CD4-positive, CD25-positive, alpha-beta regulatory T cell (primary cell): ENCODE measurements around the gene NUAK1. TPM values are rescaled to one million over a fixed set of nuclear protein-coding genes. Genes with fewer than 3 reads are reported as not detected.

Experiments
- ATAC-seq, 2 donors: fragments of 150-1000 bp; cut with Tn5 transposase; one replicate each; pipeline ENCODE4 v1.10.0; 2021; ENCODE audit warnings: low read depth in 2 of 2, moderate number of reproducible peaks in 2 of 2, moderate library complexity in 1 of 2
- DNase-seq, 3 donors: peaks; one replicate each; pipeline versions ENCODE4 v3.0.0 to v3.0.0-alpha.2; 2012 to 2022; ENCODE audit warnings: mixed read lengths in 1 of 3
- H3K27ac ChIP-seq: one replicate; pipeline ENCODE4 v1.7.0; 2013; ENCODE audit warnings: mild to moderate bottlenecking, low read length; ENCODE audit not compliant: insufficient read depth, poor library complexity, severe bottlenecking
- H3K27me3 ChIP-seq: one replicate; pipeline ENCODE4 v1.7.0; 2013; ENCODE audit warnings: low read length; ENCODE audit not compliant: control insufficient read depth, insufficient read depth
- H3K36me3 ChIP-seq: one replicate; pipeline ENCODE4 v1.7.0; 2013; ENCODE audit warnings: mild to moderate bottlenecking, low read length, moderate library complexity; ENCODE audit not compliant: control insufficient read depth, insufficient read depth
- H3K4me1 ChIP-seq: 2 replicates; pipeline ENCODE4 v1.7.0; 2013; ENCODE audit warnings: mild to moderate bottlenecking, low read length; ENCODE audit not compliant: insufficient read depth, control insufficient read depth, poor library complexity, severe bottlenecking
- H3K4me3 ChIP-seq: one replicate; pipeline ENCODE4 v1.7.0; 2013; ENCODE audit warnings: low read depth, mild to moderate bottlenecking, low read length, moderate library complexity
- H3K9me3 ChIP-seq, 2 experiments: 1 replicate in 1 of 2; 2 replicates in 1 of 2; pipeline ENCODE4 v1.7.0; 2013; ENCODE audit warnings: low read length in 2 of 2, mild to moderate bottlenecking in 1 of 2, moderate library complexity in 1 of 2; ENCODE audit not compliant: control insufficient read depth in 2 of 2
- H3K27ac Mint-ChIP-seq, 3 donors: one replicate each; pipeline ENCODE4 v1.8.0; 2020 to 2022; ENCODE audit warnings: mild to moderate bottlenecking in 3 of 3, mixed read lengths in 3 of 3, moderate library complexity in 2 of 3
- H3K27me3 Mint-ChIP-seq: one replicate; pipeline ENCODE4 v1.8.0; 2022; ENCODE audit warnings: mild to moderate bottlenecking, mixed read lengths
- H3K36me3 Mint-ChIP-seq: one replicate; pipeline ENCODE4 v1.8.0; 2020; ENCODE audit warnings: mixed read lengths
- H3K4me1 Mint-ChIP-seq, 4 donors: one replicate each; pipeline ENCODE4 v1.8.0; 2020 to 2022; ENCODE audit warnings: mixed read lengths in 4 of 4, mild to moderate bottlenecking in 1 of 4
- H3K4me3 Mint-ChIP-seq, 4 donors: one replicate each; pipeline ENCODE4 v1.8.0; 2020 to 2022; ENCODE audit warnings: mild to moderate bottlenecking in 4 of 4, mixed read lengths in 4 of 4, moderate library complexity in 3 of 4
- H3K9me3 Mint-ChIP-seq, 7 donors: one replicate each; pipeline ENCODE4 v1.8.0; 2020 to 2022; ENCODE audit warnings: mixed read lengths in 7 of 7, mild to moderate bottlenecking in 3 of 7, moderate library complexity in 2 of 7
- polyA plus RNA-seq, 4 donors: library from polyadenylated mRNA; unstranded; fragments of 300-500 nt; fragmentation: Illumina TruSeq; gene quantifications; one replicate each; pipeline ENCODE4 v1.2.3, GENCODE V29; 2021
- total RNA-seq: library from RNA; stranded (reverse); gene quantifications from one replicate; pipeline ENCODE4 v1.2.3, GENCODE V29; 2022

NUAK1 gene
- total and polyA plus RNA-seq, 5 donors from 2014 or later, result not detected

DNA sequence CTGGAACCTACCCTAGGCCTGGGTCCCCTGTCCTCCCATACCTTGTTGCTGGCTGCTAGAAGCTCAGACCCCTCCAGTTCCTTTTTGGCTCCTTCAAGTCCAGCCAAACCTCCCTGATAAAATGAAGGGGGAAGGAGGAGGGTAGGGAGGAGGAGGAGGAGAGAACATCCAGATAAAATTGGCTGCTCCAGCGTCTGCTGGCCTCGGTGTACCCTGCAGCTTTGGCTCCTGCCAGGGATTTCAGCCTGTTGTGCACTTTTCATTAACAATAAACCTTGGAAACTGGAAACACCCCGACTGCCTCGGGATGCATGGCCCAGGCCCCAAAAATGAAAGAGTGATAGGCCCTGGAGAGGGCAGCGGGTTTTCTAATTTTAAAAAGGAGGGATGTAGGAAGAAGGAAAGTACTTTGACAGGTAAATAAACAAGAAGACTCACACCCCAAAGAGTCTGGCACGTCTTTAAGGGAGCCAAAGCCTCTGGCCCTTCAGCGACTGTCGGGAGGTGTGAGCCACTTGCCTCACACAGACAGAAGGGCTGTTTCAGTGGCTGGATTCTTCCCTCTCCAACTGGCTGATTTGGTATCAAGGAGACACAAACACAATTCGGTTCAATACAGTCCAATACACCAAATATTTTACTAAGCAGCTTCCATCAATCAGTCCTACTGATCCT, 49.8 kb downstream of the NUAK1 start:
- Histone ChIP-seq H3K4me3 (no peak overlapping the region), H3K36me3 (no peaks in the 10 kb centered on the region), H3K4me1 (no peaks in the 10 kb centered on the region), H3K9me3 (no peaks in the 10 kb centered on the region), H3K27ac (no peak overlapping the region), H3K27me3 (no peaks in the 10 kb centered on the region)
- no peak overlapping the region for H3K27ac Mint-ChIP-seq
- no peaks in the 10 kb centered on the region for H3K36me3 Mint-ChIP-seq
- peaks cover 0 to 2% (median 0%) of the 10 kb centered on the region in 7 donors for H3K9me3 Mint-ChIP-seq
- no peak for DNase-seq
- H3K4me1 Mint-ChIP-seq, result no peaks in the 10 kb centered on the region
- no peak overlapping the region for H3K4me3 Mint-ChIP-seq
- ATAC-seq, result no peak
- H3K27me3 Mint-ChIP-seq, result no peaks in the 10 kb centered on the region

DNA sequence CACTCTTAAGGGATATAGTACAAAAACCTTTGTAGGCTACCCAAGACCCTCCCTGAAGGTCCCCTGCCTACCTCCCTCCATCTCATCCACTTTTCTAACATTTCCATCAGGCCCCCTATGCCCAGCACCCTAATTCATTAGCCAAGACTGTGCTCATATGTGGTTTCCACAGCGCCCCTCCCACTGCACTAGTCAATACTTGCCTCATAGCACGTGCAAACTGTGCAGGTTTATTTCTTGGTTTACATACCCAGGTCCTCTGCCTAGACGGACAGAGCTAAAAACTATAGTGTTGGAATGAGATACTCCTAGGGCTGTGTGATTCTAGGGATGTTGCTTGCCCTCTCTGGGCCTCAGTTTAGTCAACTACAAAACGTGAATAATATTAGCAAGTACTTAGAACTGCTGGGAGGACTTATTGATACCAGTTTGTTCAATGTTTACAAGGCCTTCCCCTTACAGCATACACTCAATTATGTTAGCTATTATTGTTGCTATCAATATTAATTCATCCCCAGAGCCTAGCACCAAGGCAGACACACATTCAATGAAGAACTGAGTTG, 50.4 kb downstream of the NUAK1 start:
- H3K27me3 Mint-ChIP-seq, result no peaks in the 10 kb centered on the region
- H3K27me3 ChIP-seq, result no peaks in the 10 kb centered on the region
- H3K4me3 Mint-ChIP-seq, result no peak overlapping the region
- no peaks in the 10 kb centered on the region for H3K36me3 ChIP-seq
- DNase-seq (no peak), ATAC-seq (no peak)
- no peak overlapping the region for H3K27ac Mint-ChIP-seq
- peaks cover 0 to 2% (median 0%) of the 10 kb centered on the region in 7 donors for H3K9me3 Mint-ChIP-seq
- H3K27ac ChIP-seq, result no peak overlapping the region
- no peaks in the 10 kb centered on the region for H3K9me3 ChIP-seq
- H3K4me1 Mint-ChIP-seq, result no peaks in the 10 kb centered on the region
- H3K4me1 ChIP-seq, result no peaks in the 10 kb centered on the region
- no peaks in the 10 kb centered on the region for H3K36me3 Mint-ChIP-seq
- no peak overlapping the region for H3K4me3 ChIP-seq

DNA sequence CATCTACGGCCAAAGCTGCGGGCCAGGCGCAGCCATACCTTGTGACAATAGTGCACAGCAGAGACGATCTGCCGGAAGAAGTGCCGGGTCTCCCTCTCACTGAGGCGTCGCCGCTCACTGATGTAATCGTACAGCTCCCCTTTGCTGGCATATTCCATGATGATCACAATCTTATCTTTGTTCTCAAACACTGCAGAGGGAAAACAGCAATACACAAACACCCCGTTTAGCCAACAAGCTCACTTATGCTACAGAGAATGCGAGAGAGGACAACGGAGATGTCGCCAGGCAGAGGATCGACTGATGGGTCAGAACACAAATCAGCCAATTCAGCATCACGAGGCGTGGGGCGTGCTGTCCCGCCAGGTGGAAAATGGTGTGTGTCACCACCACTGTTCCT, 52.1 kb downstream of the NUAK1 start:
- Mint-ChIP-seq H3K9me3 (peaks cover 0 to 2% (median 0%) of the 10 kb centered on the region in 7 donors), H3K4me3 (no peak overlapping the region), H3K36me3 (no peaks in the 10 kb centered on the region), H3K27ac (no peak overlapping the region), H3K4me1 (no peaks in the 10 kb centered on the region), H3K27me3 (peaks cover 9% of the 10 kb centered on the region)
- Histone ChIP-seq H3K36me3 (no peaks in the 10 kb centered on the region), H3K27ac (no peak overlapping the region), H3K27me3 (no peaks in the 10 kb centered on the region), H3K4me3 (no peak overlapping the region), H3K4me1 (no peaks in the 10 kb centered on the region), H3K9me3 (no peaks in the 10 kb centered on the region)
- no peak for ATAC-seq
- no peak for DNase-seq

DNA sequence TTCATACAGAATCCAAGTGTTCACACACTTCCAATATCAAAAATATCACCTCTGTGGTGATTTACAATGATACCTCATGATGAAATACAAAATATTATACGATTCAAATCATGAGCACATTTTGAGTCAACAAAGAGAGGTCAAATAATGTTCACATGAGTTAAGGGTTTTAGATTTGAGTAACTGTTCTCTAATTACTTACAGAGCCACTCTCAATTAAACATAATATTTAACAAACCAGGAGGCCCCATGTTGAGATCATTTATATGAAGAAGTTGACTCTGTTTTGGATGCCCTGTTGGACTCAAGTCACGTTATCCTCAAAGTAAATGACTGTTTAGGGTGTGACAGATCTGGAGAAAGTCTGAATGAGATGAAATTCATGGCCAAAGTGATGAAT, 53.5 kb downstream of the NUAK1 start:
- Mint-ChIP-seq H3K4me3 (no peak overlapping the region), H3K9me3 (peaks cover 0 to 1% (median 0%) of the 10 kb centered on the region in 7 donors), H3K27me3 (peaks cover 9% of the 10 kb centered on the region), H3K4me1 (no peaks in the 10 kb centered on the region), H3K27ac (no peak overlapping the region), H3K36me3 (no peaks in the 10 kb centered on the region)
- Histone ChIP-seq H3K27me3 (no peaks in the 10 kb centered on the region), H3K27ac (no peak overlapping the region), H3K4me3 (no peak overlapping the region), H3K36me3 (no peaks in the 10 kb centered on the region), H3K4me1 (no peaks in the 10 kb centered on the region), H3K9me3 (no peaks in the 10 kb centered on the region)
- no peak for DNase-seq
- no peak for ATAC-seq

DNA sequence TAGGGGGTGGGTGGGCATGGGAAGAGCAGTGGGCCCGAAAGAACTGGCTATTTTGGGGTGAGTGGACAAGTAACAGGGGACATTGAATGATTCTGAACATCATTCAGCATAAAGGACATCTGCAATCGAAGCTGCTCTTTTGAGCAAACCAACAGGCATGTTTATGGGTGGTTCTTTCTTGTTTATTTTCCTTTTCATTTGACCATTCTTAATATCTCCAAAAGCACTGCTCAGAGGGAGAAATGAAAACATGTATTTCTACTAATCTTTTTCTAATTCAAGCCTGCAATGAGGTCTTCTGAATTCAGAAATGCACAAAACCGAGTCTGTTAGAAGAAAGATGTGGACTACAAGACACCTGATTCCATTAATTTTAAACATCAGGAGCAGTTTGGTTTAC, 54.0 kb downstream of the NUAK1 start:
- peaks cover 10% of the 10 kb centered on the region for H3K27me3 Mint-ChIP-seq

DNA sequence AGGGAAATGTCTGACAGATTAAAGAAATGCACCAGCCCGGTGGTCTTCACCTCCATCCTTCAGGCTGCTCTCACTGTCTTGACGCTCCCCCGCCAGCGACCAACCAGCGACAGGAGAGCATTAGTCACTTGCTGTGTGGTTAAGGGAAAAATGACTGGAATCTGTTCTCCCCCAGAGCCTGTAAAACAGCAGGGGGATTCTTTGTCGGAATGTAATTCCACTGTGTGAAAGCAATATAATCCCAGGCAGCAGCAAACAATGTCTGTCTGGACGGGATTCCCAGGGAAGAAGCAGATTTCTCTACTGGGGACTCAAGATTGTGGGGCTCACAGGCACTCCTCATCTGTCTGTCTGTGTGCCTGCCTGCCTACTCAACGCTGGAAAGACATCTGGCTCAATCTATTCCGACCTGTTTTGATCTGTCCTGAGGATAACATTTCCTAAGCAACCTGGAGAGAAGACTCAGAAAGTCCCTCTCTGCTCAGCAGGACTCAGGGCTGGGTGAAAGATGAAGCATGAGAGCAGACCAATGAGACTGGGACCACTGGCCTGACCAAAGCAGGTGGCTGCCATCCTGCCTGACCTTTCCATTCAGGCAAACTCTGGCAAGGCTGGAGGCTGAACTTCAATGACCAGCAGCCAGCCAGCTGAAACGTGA, 54.6 kb downstream of the NUAK1 start:
- Mint-ChIP-seq H3K27ac (no peak overlapping the region), H3K9me3 (peaks cover 0 to 1% (median 0%) of the 10 kb centered on the region in 7 donors), H3K27me3 (peaks cover 13% of the 10 kb centered on the region), H3K4me1 (no peaks in the 10 kb centered on the region), H3K36me3 (no peaks in the 10 kb centered on the region), H3K4me3 (no peak overlapping the region)
- Histone ChIP-seq H3K27me3 (no peaks in the 10 kb centered on the region), H3K4me1 (no peaks in the 10 kb centered on the region), H3K4me3 (no peak overlapping the region), H3K36me3 (no peaks in the 10 kb centered on the region), H3K27ac (no peak overlapping the region), H3K9me3 (no peaks in the 10 kb centered on the region)
- ATAC-seq (no peak), DNase-seq (no peak)

More for the DNA sequence above, 54.0 kb downstream of the NUAK1 start:
- Mint-ChIP-seq H3K27ac (no peak overlapping the region), H3K9me3 (peaks cover 0 to 1% (median 0%) of the 10 kb centered on the region in 7 donors), H3K4me1 (no peaks in the 10 kb centered on the region), H3K4me3 (no peak overlapping the region), H3K36me3 (no peaks in the 10 kb centered on the region)
- no peaks in the 10 kb centered on the region for H3K27me3 ChIP-seq
- DNase-seq, result no peak
- H3K27ac ChIP-seq, result no peak overlapping the region
- H3K9me3 ChIP-seq, result no peaks in the 10 kb centered on the region
- no peak overlapping the region for H3K4me3 ChIP-seq
- H3K4me1 ChIP-seq, result no peaks in the 10 kb centered on the region
- H3K36me3 ChIP-seq, result no peaks in the 10 kb centered on the region
- no peak for ATAC-seq

DNA sequence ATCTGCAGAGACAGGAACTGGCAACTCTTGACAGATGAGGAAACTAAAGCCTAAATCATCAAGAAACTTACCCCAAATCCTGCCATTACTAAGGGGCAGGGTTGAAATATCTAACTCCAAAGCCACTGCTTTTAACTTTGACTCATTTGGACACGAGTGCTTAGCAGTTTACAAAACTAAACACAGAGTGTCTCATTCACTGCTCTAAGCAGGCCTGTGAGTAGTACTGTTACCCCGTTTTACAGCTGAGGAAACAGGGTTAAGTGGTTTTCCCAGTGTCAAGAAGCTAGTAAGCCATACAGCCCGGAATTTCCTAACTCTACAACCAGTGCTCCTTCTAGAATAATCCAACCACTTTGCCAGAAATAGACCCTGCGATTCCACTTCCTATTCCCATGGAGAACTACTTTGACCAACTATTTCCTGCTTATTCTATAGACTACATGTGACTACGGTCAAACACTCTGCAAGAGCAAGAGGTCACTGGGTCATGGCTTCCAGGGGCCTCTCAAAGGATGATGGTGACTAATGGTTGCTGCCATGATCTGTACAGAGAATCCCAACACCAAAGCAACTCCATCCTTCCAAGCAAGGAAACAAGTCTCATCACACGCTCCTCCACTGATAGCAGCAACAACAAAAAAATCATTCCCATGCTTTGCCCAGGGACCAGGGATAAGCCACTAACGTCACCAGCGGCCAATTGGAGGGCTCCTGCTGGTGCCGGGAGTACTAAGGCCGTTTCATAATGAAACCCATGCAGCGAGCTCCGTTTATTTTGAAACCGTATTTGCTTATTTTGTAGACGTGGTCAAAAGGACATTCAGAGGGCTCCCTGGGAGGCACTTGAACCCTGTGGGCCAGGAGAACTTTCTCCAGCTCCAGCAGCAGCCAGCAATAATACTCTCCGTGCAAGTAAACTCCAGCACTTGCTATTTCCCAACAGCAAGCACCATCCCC, 56.3 kb downstream of the NUAK1 start:
- Mint-ChIP-seq H3K4me3 (no peak overlapping the region), H3K4me1 (no peaks in the 10 kb centered on the region), H3K36me3 (no peaks in the 10 kb centered on the region), H3K27ac (no peak overlapping the region), H3K9me3 (peaks cover 0 to 1% (median 0%) of the 10 kb centered on the region in 7 donors), H3K27me3 (peaks cover 14% of the 10 kb centered on the region)
- Histone ChIP-seq H3K4me3 (no peak overlapping the region), H3K27ac (no peak overlapping the region), H3K27me3 (no peaks in the 10 kb centered on the region), H3K4me1 (no peaks in the 10 kb centered on the region), H3K36me3 (no peaks in the 10 kb centered on the region), H3K9me3 (no peaks in the 10 kb centered on the region)
- DNase-seq, result no peak
- ATAC-seq, result no peak
